ENCODE results near the gene UBE2L6.
"Not testable (repeated sequence)": the region's sequence is repeated elsewhere in the genome, so short reads cannot be mapped to it uniquely, and the experiment has no call there.

UBE2L6 gene

DNA sequence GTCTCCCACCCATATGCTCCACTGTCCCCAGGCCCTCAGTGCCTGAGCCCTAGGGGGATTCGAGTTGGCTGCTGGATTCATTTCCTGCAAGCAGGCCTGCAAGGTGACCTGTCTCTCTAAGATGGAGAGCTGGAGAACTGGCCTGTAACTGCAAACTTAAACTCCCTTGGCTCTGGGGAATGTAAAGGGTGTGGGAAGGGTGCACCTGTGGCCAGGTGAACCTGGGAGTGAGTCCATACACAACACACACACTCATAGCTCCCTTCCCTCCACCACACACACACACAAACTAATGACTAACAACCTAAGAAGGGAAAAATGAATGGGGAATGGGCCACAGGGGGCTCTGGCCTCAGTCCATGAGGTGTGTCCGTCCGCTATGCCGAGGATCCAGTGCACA lies 15.5 kb downstream of the UBE2L6 start:
- Mint-ChIP-seq H3K27me3 (no peaks in the 10 kb centered on the region), H3K36me3 (peaks cover 32% of the 10 kb centered on the region), H3K27ac (no peak overlapping the region), H3K9me3 (no peaks in the 10 kb centered on the region), H3K4me3 (no peak overlapping the region), H3K4me1 (peaks cover 18% of the 10 kb centered on the region)
- DNase-seq (ENCODE audit: low spot score in 2 of 2) (no peak), ATAC-seq (ENCODE audit: low read depth) (no peak)

DNA sequence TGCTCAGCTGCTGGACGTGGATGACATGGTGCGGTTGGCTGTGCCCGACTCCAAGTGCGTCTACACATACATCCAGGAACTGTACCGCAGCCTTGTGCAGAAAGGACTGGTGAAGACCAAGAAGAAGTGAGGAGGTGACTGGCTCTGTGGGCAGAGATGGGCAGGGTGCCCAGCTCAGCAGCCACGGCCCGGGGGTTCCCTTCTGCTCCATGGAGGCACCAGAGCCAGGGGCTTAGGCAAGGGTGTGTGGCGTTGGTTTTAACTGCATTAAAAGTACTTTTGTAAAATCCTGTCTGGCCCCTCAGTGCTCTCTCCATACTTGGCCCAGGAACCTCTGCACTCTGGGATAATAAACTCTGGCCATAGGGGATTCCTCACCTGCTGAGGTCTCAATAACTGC lies 17.5 kb downstream of the UBE2L6 start:
- Mint-ChIP-seq H3K4me1 (peaks cover 15% of the 10 kb centered on the region), H3K27ac (peak overlapping the region; percentile 5), H3K27me3 (no peaks in the 10 kb centered on the region), H3K36me3 (peaks cover 25% of the 10 kb centered on the region), H3K9me3 (no peaks in the 10 kb centered on the region), H3K4me3 (no peak overlapping the region)
- DNase-seq (ENCODE audit: low spot score in 2 of 2) (no peak), ATAC-seq (ENCODE audit: low read depth) (no peak)

DNA sequence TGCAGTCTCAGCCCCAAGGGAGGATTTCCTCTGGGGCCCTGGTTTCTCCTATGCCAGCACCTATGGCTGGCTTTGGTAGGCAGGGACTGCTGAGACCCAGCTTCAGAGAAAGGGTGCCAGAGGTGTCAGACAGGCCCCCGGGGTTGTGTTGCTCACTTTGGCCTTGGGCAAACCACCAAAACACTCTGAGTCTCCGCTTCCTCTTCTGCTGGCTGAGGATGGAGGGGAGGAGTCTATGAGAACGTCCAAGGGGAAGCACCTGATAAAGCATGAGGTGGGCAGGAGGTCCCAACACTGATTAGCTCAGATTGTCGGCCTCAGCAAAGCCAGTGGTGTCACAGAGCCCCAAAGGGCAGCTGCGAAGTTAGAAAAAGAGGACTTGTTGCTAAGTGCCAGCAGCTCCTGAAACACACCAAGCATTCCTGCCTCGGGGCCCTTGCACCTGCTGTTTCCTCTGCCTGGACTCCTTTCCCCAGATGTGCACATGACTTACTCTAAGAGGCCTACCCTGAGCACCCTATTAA lies 19.6 kb downstream of the UBE2L6 start:
- no peaks in the 10 kb centered on the region for H3K27me3 Mint-ChIP-seq
- DNase-seq (ENCODE audit: low spot score in 2 of 2) (peak; percentile 27 to 29), ATAC-seq (ENCODE audit: low read depth) (peak; percentile 96)
- H3K9me3 Mint-ChIP-seq: no peaks in the 10 kb centered on the region
- no peak overlapping the region for H3K4me3 Mint-ChIP-seq
- H3K4me1 Mint-ChIP-seq: peaks cover 15% of the 10 kb centered on the region
- peak overlapping the region; percentile 80 for H3K27ac Mint-ChIP-seq
- H3K36me3 Mint-ChIP-seq: peaks cover 14% of the 10 kb centered on the region

DNA sequence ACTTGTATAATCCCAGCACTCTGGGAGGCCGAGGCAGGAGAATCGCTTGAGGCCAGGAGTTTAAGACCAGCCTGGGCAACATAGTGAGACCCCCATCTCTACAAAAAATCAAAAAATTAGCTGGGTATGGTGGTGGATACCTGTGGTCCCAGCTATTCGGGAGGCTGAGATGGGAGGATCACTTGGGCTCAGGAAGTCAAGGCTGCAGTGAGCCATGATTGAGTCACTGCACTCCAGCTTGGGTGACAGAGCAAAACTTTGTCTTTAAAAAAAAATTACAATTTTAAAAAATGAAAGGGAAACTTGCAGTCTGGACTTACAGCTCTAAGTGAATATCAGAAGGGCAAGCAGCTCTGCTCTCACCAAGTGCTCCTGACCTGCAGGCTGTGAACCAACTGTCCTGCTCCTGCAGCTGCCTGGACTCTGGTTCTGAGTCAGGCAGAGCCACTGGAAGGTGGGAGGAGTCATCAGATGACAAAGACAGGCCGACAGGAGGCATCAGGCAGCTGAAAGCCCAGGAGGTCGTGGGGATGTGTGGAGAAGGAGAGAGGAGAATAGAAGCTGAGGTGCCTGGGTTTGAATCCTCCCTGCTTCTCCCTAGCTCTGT lies 20.5 kb downstream of the UBE2L6 start:
- DNase-seq (ENCODE audit: low spot score in 2 of 2) (no peak), ATAC-seq (ENCODE audit: low read depth) (no peak)
- Mint-ChIP-seq H3K4me1 (peaks cover 15% of the 10 kb centered on the region), H3K4me3 (no peak overlapping the region), H3K27me3 (no peaks in the 10 kb centered on the region), H3K36me3 (peaks cover 6% of the 10 kb centered on the region), H3K27ac (peak overlapping the region; percentile 80), H3K9me3 (no peaks in the 10 kb centered on the region)

DNA sequence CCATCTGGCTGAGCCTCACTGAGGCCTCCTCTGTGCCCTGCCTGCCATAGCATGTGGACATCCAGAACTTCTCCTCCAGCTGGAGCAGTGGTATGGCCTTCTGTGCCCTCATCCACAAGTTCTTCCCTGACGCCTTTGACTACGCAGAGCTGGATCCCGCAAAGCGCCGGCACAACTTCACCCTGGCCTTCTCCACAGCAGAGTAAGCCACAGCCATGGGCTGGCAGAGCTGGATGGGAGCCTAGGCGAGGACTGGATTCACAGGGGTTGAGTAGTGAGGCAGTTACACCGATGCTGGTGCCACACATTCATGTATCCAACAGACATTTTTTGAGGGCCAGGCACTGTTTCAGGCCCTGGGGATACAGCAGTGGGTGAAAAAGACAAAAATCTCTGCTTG lies 21.0 kb downstream of the UBE2L6 start:
- Mint-ChIP-seq H3K27ac (no peak overlapping the region), H3K36me3 (peaks cover 6% of the 10 kb centered on the region), H3K9me3 (no peaks in the 10 kb centered on the region)

DNA sequence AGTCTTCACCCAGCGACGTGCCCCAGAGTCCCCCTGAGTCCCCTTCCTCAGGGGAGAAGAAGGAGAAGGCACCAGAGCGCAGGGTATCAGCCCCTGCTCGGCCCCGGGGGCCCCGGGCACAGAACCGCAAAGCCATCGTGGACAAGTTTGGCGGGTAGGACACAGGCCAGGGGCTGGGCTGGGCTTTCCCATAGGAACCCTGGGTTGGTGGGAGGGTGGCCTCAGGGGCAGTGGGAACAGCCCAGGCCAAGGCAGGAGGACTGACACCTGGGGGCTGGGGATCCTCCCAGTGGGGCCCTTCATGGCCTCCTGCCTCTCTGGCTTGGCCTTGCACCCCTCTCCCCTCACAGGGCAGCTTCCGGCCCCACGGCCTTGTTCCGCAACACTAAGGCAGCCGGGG lies 21.6 kb downstream of the UBE2L6 start:
- Mint-ChIP-seq H3K4me1 (peaks cover 15% of the 10 kb centered on the region), H3K9me3 (no peaks in the 10 kb centered on the region), H3K27ac (no peak overlapping the region), H3K36me3 (peaks cover 6% of the 10 kb centered on the region), H3K27me3 (no peaks in the 10 kb centered on the region), H3K4me3 (no peak overlapping the region)
- DNase-seq (ENCODE audit: low spot score in 2 of 2) (no peak), ATAC-seq (ENCODE audit: low read depth) (no peak)

More for the DNA sequence above, 21.0 kb downstream of the UBE2L6 start:
- ATAC-seq (ENCODE audit: low read depth) (no peak), DNase-seq (ENCODE audit: low spot score in 2 of 2) (no peak)
- Mint-ChIP-seq H3K27me3 (no peaks in the 10 kb centered on the region), H3K4me3 (no peak overlapping the region), H3K4me1 (peaks cover 15% of the 10 kb centered on the region)

DNA sequence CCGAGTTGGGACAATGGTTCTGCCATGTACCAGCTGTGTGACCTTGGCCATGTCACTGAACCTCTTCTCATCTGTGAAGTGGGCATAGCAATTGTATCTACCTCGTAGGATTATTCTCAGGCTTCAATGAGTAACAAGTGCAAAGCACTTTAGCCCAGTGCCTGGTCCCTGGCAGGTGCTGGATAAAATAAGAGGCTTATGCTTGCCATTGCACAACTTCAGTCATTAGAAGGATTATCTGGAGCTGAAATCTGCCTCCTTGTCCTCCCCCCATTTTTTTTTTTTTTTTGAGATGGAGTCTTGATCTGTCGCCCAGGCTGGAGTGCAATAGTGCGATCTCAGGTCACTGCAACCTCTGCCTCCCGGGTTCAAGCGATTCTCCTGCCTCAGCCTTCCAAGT lies 22.9 kb downstream of the UBE2L6 start:
- H3K36me3 Mint-ChIP-seq: peaks cover 2% of the 10 kb centered on the region
- H3K27ac Mint-ChIP-seq: no peak overlapping the region
- no peaks in the 10 kb centered on the region for H3K27me3 Mint-ChIP-seq

DNA sequence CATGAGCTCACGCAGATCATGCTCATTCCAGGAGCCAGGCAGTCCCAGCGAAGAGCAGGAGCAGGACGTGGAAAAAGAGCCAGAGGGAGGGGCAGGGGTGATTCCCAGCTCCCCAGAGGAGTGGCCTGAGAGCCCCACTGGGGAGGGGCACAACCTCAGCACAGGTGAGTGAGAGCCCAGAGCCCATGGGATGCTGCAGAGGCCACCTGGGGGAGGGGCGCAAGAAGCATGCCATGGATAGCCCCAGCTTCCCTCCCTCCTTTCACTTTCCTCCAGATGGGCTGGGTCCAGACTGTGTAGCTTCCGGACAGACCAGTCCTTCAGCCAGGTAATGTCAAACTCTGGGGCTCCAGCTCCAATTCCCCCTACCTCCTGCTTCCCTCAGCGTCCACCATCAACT lies 23.9 kb downstream of the UBE2L6 start:
- Mint-ChIP-seq H3K4me3 (no peak overlapping the region), H3K9me3 (no peaks in the 10 kb centered on the region), H3K27me3 (no peaks in the 10 kb centered on the region), H3K27ac (no peak overlapping the region), H3K4me1 (peaks cover 14% of the 10 kb centered on the region), H3K36me3 (peaks cover 1% of the 10 kb centered on the region)
- ATAC-seq (ENCODE audit: low read depth): no peak
- no peak for DNase-seq (ENCODE audit: low spot score in 2 of 2)

More for the DNA sequence above, 22.9 kb downstream of the UBE2L6 start:
- ATAC-seq (ENCODE audit: low read depth) (no peak), DNase-seq (ENCODE audit: low spot score in 2 of 2) (no peak)
- no peaks in the 10 kb centered on the region for H3K9me3 Mint-ChIP-seq
- peaks cover 15% of the 10 kb centered on the region for H3K4me1 Mint-ChIP-seq
- H3K4me3 Mint-ChIP-seq: no peak overlapping the region

DNA sequence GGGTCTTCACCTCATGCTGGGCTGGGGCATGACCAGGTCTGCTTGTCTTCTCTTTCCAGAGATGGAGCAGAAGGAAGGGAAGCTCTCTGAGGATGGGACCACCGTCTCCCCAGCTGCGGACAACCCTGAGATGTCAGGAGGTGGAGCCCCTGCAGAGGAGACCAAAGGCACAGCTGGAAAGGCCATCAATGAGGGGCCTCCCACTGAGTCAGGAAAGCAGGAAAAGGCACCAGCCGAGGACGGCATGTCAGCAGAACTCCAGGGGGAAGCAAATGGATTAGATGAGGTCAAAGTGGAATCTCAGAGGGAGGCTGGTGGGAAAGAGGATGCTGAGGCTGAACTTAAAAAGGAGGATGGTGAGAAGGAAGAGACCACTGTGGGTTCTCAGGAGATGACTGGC lies 24.9 kb downstream of the UBE2L6 start:
- H3K9me3 Mint-ChIP-seq: no peaks in the 10 kb centered on the region
- H3K4me1 Mint-ChIP-seq: peaks cover 5% of the 10 kb centered on the region
- ATAC-seq (ENCODE audit: low read depth) (no peak), DNase-seq (ENCODE audit: low spot score in 2 of 2) (no peak)
- H3K4me3 Mint-ChIP-seq: no peak overlapping the region
- peaks cover 2% of the 10 kb centered on the region for H3K36me3 Mint-ChIP-seq
- no peak overlapping the region for H3K27ac Mint-ChIP-seq
- no peaks in the 10 kb centered on the region for H3K27me3 Mint-ChIP-seq

DNA sequence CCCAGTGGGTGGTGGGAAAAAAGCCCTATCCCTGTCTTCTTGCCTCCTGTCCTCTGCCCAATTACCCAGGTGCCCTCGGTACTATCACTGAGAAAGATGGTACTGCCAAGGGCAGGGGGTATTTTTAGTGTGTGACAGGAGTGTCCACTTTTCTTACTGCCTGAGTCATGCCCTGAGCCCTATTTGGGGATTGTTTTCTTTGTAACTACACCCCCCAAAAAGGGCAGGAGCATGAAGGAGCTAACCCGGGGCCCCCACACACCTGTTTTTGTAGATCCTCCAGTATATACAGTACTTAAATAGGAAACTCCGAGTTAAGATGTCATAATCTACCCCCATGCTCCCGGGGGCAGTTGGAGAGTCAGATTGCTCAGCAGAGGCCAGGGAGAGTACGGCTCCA lies 26.3 kb downstream of the UBE2L6 start:
- H3K9me3 Mint-ChIP-seq: no peaks in the 10 kb centered on the region

DNA sequence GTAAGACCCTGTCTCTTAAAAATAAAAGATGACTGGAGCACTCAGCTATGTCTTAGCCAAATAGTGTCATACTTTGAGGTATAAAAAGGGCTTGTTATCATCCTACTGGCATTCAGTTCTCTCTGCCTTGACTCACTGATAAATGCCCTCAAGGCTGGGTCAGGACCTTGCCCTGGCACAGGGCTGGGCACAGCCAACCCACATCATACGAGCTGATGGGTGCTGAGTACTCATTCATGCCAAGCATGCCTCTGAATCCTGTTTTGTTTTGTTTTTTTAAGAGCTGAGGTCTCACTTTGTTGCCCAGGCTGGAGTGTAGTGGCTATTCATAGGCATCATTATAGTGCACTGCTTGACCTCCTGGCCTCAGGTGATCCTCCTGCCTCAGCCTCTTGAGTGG lies 28.1 kb downstream of the UBE2L6 start:
- no peak overlapping the region for H3K4me3 Mint-ChIP-seq
- H3K9me3 Mint-ChIP-seq: no peaks in the 10 kb centered on the region
- H3K27ac Mint-ChIP-seq: no peak overlapping the region
- H3K36me3 Mint-ChIP-seq: peaks cover 2% of the 10 kb centered on the region
- ATAC-seq (ENCODE audit: low read depth) (no peak), DNase-seq (ENCODE audit: low spot score in 2 of 2) (no peak)
- H3K4me1 Mint-ChIP-seq: no peaks in the 10 kb centered on the region
- H3K27me3 Mint-ChIP-seq: no peaks in the 10 kb centered on the region

More for the DNA sequence above, 26.3 kb downstream of the UBE2L6 start:
- Mint-ChIP-seq H3K27me3 (no peaks in the 10 kb centered on the region), H3K4me1 (no peaks in the 10 kb centered on the region), H3K27ac (no peak overlapping the region), H3K36me3 (peaks cover 2% of the 10 kb centered on the region), H3K4me3 (no peak overlapping the region)
- no peak for DNase-seq (ENCODE audit: low spot score in 2 of 2)
- ATAC-seq (ENCODE audit: low read depth): no peak

DNA sequence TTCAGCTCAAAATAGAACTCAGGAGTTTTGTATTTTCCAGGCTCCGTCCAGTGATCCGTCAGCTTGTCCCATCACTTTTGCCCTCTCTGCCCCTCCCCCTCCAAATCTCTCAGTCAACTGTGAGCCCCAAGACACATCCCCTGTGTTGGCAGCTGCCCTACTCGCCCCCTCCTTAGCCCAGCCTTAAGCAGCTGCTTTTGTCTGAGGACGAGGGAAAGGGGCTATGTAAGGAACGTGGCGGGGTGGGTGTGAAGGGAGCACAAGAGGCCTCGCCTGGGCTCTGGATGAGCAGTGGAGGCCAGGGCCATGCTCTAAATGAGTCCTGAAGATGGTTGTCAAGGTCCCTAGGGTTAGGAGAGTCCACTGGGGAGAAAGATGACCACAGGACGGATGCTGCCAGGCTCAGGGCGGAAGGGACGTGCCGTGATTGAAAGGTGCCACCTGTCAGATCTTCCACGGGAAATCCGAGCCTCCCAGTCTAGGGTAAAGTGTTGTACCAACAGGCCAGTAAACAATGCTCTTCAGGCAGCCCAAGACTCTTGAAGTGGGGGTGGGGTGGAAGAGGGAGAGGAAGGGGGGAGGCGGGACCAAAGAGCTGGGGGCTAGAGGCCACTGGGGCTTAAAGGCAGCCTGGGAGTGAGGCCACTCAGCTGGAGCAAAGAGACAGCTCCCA lies 30.4 kb downstream of the UBE2L6 start, which contains the start of gene SMTNL1:
SMTNL1 (plus strand) TSS at position 649 of the 673 bp plus-strand sequence. CDS start 5,048 bp downstream, outside the sequence.
- no peaks in the 10 kb centered on the region for H3K27me3 Mint-ChIP-seq
- DNase-seq (ENCODE audit: low spot score in 2 of 2): no peak

DNA sequence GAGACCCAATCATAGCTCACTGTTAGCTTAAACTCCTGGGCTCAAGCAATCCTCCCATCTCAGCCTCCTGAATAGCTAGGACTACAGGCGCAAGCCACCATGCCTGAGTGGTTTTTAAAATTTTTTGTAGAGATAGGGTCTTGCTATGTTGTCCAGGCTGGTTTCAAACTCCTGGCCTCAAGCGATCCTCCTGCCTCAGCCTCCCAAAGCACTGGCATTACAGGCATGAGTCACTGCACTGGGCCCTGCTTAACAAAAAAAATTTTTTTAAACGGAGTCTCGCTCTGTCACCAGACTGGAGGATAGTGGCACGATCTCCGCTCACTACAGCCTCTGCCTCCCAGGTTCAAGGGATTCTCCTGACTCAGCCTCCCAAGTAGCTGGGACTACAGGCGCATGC lies 33.0 kb downstream of the UBE2L6 start:
- not testable (repeated sequence) for H3K36me3 Mint-ChIP-seq, H3K4me3 Mint-ChIP-seq, H3K27ac Mint-ChIP-seq

More for the DNA sequence above, 30.4 kb downstream of the UBE2L6 start, which contains the start of gene SMTNL1:
- ATAC-seq (ENCODE audit: low read depth): no peak
- no peak within 1 kb of the TSS for H3K27ac Mint-ChIP-seq
- peaks cover 5% of the 10 kb centered on the region for H3K36me3 Mint-ChIP-seq
- H3K4me3 Mint-ChIP-seq: no peak within 1 kb of the TSS
- no peaks in the 10 kb centered on the region for H3K4me1 Mint-ChIP-seq
- no peaks in the 10 kb centered on the region for H3K9me3 Mint-ChIP-seq

DNA sequence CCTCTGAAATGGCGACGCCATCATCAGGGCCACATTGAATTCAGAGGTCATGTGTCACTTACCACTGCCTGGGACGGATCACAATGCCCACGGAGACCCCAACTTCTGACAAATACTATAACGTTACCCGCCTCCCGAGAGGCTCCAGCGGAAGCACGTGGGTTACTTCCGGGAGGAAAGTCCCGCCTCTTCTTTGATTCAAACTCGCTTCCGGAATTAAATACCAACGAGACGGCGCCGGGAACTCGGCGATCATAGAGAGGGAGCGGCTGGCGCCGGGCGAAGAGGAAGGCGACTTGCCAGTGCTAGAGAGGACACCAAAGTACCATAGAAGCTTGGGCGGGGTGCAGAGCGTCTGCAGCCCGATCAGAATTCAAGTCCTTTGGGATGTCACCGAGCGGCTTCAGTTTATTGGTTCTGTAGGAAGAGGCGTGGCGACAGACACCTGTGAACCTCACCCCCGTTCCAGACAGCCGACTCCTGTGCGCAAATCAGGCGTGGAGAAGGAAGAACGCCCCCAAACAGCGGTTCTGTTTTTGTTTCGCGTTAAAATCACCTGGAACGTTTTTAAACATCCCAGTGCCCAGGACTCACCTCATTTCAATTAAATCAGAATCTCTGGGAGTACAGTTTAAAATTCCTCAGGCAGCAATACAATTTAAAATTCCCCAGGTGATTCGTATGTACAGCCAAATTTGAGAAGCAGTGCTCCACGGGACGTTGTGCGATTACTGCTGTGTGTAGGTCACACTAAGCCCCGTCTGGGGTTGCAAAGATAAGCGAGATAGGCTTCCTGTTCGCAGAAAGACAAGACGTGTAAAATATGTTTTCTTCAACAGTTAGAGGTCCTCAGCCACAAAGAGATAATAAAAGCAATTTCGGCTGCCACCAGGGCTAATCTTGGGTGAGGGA lies 36.6 kb downstream of the UBE2L6 start, which contains the start of gene TIMM10:
TIMM10 (minus strand) TSS at position 159 of the 912 bp plus-strand sequence. CDS start 565 bp downstream, outside the sequence.
- ATAC-seq (ENCODE audit: low read depth) (peak; percentile 88), DNase-seq (ENCODE audit: low spot score in 2 of 2) (peak; percentile 72 to 88)
- Mint-ChIP-seq H3K27me3 (no peaks in the 10 kb centered on the region), H3K4me3 (peak within 1 kb of the TSS; percentile 94), H3K9me3 (no peaks in the 10 kb centered on the region), H3K4me1 (peaks cover 16% of the 10 kb centered on the region), H3K36me3 (peaks cover 2% of the 10 kb centered on the region), H3K27ac (peak within 1 kb of the TSS; percentile 95)

More for the DNA sequence above, 33.0 kb downstream of the UBE2L6 start:
- H3K4me1 Mint-ChIP-seq: peaks cover 12% of the 10 kb centered on the region
- DNase-seq (ENCODE audit: low spot score in 2 of 2); H3K9me3 Mint-ChIP-seq; ATAC-seq (ENCODE audit: low read depth); H3K27me3 Mint-ChIP-seq: not testable (repeated sequence)

Data from memory B cell (primary cell).